ENCODE data around the gene AEBP1. TPM values are rescaled to one million over a fixed set of nuclear protein-coding genes. Genes with fewer than 3 reads are reported as not detected.
A peak's percentile ranks its signal among the peaks of the same experiment; 100 is the strongest.

AEBP1 gene
- total RNA-seq, 1 donor from 2014 or later: 65.0 TPM

DNA sequence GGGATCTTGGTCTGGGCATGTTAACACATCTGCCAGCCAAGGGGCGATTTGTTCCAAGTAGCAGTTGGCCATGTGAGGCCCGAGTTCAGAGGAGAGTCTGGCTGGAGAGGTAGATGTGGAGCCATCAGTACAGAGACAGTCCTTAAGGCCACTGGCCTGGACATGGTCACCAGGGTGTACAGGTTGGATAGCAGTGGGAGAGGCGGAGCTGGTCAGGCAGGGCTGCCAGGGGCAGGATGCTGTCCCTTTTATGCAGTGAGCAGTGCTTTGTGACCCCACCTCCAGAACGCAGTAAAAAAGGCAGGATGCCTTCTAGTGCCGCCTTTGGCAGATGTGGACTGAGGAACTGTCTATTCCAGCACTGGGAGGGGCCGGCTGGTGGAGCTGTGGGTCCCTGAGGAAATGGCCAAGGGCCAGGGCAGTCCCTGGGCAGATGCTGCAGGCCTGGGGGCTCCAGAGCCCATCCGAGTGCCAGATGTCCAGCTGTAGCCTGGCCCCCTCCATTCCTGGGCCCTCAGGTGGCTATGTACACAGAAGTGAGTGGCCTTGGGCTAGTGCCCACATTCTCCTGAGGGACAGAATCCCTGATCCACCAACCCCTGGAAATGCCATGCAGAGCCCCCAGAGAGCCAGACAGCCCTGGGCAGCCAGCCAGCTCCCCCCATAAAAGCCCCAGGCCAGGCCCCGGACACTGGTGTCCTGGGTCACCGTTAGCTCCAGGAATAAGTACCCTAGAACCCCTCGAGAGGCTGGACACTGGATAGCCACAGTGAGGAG, 54.1 kb downstream of the AEBP1 start:
- H3K27me3 Mint-ChIP-seq (ENCODE audit: low read depth, unreplicated experiment): peaks cover 31% of the 10 kb centered on the region
- Histone ChIP-seq H3K27me3 (ENCODE audit: insufficient read depth, low read length) (no peaks in the 10 kb centered on the region), H2AFZ (ENCODE audit: low read depth, low read length) (no peak overlapping the region), H3K9me3 (ENCODE audit: insufficient read depth, low read depth, low read length) (no peaks in the 10 kb centered on the region), H3K4me2 (ENCODE audit: low read length) (no peak overlapping the region), H3K4me3 (ENCODE audit: insufficient read depth, low read depth, low read length) (no peak overlapping the region), H3K4me1 (ENCODE audit: insufficient read depth, low read length) (peaks cover 4% of the 10 kb centered on the region), H3K36me3 (ENCODE audit: insufficient read depth, low read length) (no peaks in the 10 kb centered on the region), H3K9ac (ENCODE audit: low read length) (no peak overlapping the region), H3K27ac (ENCODE audit: low read depth, low read length) (no peak overlapping the region), H3K79me2 (ENCODE audit: insufficient read depth, low read length) (no peaks in the 10 kb centered on the region), H4K20me1 (ENCODE audit: insufficient read depth, low read length) (no peaks in the 10 kb centered on the region)
- H3K27ac Mint-ChIP-seq (ENCODE audit: unreplicated experiment): no peak overlapping the region
- peaks cover 12% of the 10 kb centered on the region for H3K4me1 Mint-ChIP-seq (ENCODE audit: low read depth, unreplicated experiment)
- peak overlapping the region; percentile 69 for H3K4me3 Mint-ChIP-seq (ENCODE audit: unreplicated experiment)
- no peaks in the 10 kb centered on the region for H3K9me3 Mint-ChIP-seq (ENCODE audit: unreplicated experiment)
- H3K36me3 Mint-ChIP-seq (ENCODE audit: low read depth, unreplicated experiment): peaks cover 2% of the 10 kb centered on the region
- DNase-seq (ENCODE audit: low read depth) (no peak), FAIRE-seq (no peak)
- TF ChIP-seq, protein P1, sequence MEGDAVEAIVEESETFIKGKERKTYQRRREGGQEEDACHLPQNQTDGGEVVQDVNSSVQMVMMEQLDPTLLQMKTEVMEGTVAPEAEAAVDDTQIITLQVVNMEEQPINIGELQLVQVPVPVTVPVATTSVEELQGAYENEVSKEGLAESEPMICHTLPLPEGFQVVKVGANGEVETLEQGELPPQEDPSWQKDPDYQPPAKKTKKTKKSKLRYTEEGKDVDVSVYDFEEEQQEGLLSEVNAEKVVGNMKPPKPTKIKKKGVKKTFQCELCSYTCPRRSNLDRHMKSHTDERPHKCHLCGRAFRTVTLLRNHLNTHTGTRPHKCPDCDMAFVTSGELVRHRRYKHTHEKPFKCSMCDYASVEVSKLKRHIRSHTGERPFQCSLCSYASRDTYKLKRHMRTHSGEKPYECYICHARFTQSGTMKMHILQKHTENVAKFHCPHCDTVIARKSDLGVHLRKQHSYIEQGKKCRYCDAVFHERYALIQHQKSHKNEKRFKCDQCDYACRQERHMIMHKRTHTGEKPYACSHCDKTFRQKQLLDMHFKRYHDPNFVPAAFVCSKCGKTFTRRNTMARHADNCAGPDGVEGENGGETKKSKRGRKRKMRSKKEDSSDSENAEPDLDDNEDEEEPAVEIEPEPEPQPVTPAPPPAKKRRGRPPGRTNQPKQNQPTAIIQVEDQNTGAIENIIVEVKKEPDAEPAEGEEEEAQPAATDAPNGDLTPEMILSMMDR (IDR thresholded peaks at IDR 0.05; ENCODE audit: insufficient read depth, low read depth, low read length): no peak
- TF ChIP-seq EZH2 (IDR thresholded peaks at IDR 0.05; ENCODE audit: insufficient read depth, low read length): no peak

DNA sequence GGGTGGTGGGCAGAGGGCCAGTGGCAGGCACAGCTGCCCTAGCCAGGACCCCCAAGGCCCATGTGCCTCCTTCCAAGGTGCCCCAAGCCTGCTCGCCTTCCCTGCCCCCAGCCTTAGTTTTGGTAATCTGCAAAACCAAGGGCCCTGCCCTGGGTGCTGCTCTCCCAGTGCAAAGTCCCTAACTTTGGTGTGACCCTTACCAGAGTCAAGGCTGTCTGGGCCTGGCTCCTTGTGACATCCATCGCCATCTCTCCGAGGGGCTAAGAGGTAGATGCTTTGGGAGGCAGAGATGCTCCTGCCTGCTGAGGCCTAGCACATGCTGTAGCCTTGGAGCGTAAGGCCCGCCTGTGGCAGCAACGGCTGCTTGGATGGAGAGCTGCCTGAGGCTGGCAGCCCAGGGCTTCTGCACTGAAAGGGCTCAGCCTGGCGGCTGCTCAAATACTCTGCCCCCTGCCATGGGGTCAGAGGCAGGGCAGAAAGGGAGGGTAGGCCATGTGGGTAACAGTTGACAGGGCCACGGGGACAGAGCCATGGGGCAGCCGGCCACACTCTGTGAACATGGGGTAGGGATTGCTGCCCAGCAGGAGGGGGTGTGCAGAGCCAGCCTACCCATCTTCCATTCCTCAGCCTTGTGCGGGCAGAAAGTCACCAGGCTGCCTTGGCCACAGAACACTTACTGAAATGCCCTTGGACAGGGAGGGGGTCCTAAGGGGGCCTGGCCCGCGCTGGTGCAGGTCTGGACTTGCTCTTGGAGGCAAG, 54.9 kb downstream of the AEBP1 start:
- Histone ChIP-seq H3K4me2 (ENCODE audit: low read length) (no peak overlapping the region), H3K27me3 (ENCODE audit: insufficient read depth, low read length) (no peaks in the 10 kb centered on the region), H2AFZ (ENCODE audit: low read depth, low read length) (no peak overlapping the region), H3K79me2 (ENCODE audit: insufficient read depth, low read length) (no peaks in the 10 kb centered on the region), H4K20me1 (ENCODE audit: insufficient read depth, low read length) (no peaks in the 10 kb centered on the region), H3K27ac (ENCODE audit: low read depth, low read length) (no peak overlapping the region), H3K36me3 (ENCODE audit: insufficient read depth, low read length) (no peaks in the 10 kb centered on the region), H3K4me3 (ENCODE audit: insufficient read depth, low read depth, low read length) (no peak overlapping the region), H3K9ac (ENCODE audit: low read length) (no peak overlapping the region), H3K9me3 (ENCODE audit: insufficient read depth, low read depth, low read length) (no peaks in the 10 kb centered on the region), H3K4me1 (ENCODE audit: insufficient read depth, low read length) (peaks cover 11% of the 10 kb centered on the region)
- Mint-ChIP-seq H3K9me3 (ENCODE audit: unreplicated experiment) (no peaks in the 10 kb centered on the region), H3K4me1 (ENCODE audit: low read depth, unreplicated experiment) (peaks cover 20% of the 10 kb centered on the region), H3K27me3 (ENCODE audit: low read depth, unreplicated experiment) (peaks cover 31% of the 10 kb centered on the region), H3K27ac (ENCODE audit: unreplicated experiment) (no peak overlapping the region), H3K36me3 (ENCODE audit: low read depth, unreplicated experiment) (peaks cover 2% of the 10 kb centered on the region), H3K4me3 (ENCODE audit: unreplicated experiment) (no peak overlapping the region)
- TF ChIP-seq EZH2 (IDR thresholded peaks at IDR 0.05; ENCODE audit: insufficient read depth, low read length): no peak
- TF ChIP-seq, protein P1 (IDR thresholded peaks at IDR 0.05; ENCODE audit: insufficient read depth, low read depth, low read length): no peak
- FAIRE-seq (no peak), DNase-seq (ENCODE audit: low read depth) (no peak)

Measured in astrocyte (in vitro differentiated cells and primary cell).